Measurements from ENCODE around the gene LEFTY1. TPM values are rescaled to one million over a fixed set of nuclear protein-coding genes. Genes with fewer than 3 reads are reported as not detected.

LEFTY1 gene
- total and polyA plus RNA-seq, 2 donors (not counting 1 experiment from before 2014, with no cell fraction given): 0.07 TPM; not detected in 1

DNA sequence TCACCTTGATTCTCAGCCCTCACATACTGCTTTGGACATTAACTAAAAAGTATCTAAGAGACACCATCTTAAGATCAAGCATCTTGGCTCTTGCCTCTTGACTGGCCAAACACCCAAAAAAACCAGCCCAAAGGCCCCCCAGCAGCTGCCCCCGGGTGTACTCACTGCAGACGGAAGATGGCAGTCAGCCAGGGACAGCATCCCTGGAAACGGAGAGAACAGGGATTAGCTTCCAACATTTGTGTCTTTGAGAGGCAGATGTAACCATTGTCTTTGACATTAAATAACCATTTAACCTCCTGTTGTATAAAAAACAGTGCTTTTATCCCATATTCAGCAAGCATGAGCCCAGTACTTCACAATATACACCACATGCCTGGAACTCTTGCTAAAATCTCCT lies 18.0 kb downstream of the LEFTY1 start:
- Histone ChIP-seq H3K79me2 (ENCODE audit: control insufficient read depth, insufficient read depth, low read length) (peaks cover 13% of the 10 kb centered on the region), H4K20me1 (ENCODE audit: control insufficient read depth, insufficient read depth, low read length, poor library complexity, severe bottlenecking) (peaks cover 44% of the 10 kb centered on the region), H3K4me1 (ENCODE audit: control insufficient read depth in 2 of 2, insufficient read depth in 2 of 2, low read length in 2 of 2) (peaks cover 8 to 12% of the 10 kb centered on the region in 2 donors), H3K4me2 (replicated peaks; ENCODE audit: low read depth, low read length, poor library complexity, severe bottlenecking) (no peak overlapping the region), H3K4me3 (ENCODE audit: control extremely low read depth in 1 of 5, extremely low read depth in 1 of 5, insufficient read depth in 1 of 5, low read depth in 2 of 5, low read length in 4 of 5) (no peak overlapping the region), H3K27me3 (replicated peaks in 1 of 4; ENCODE audit: control extremely low read depth in 1 of 4, control insufficient read depth in 3 of 4, insufficient read depth in 4 of 4, low read length in 3 of 4) (no peaks in the 10 kb centered on the region), H3K36me3 (replicated peaks in 1 of 2; ENCODE audit: control extremely low read depth in 1 of 2, control insufficient read depth in 1 of 2, extremely low read depth in 1 of 2, insufficient read depth in 2 of 2, low read length in 1 of 2) (peaks cover 1 to 83% of the 10 kb centered on the region in 2 experiments), H3K9me3 (ENCODE audit: control extremely low read depth in 1 of 3, control insufficient read depth in 2 of 3, insufficient read depth in 1 of 3, low read length in 2 of 3) (no peaks in the 10 kb centered on the region), H3K9ac (ENCODE audit: low read length) (no peak overlapping the region), H2AFZ (ENCODE audit: insufficient read depth, low read depth, low read length, poor library complexity, severe bottlenecking) (no peak overlapping the region), H3K27ac (ENCODE audit: low read length in 2 of 2) (no peak overlapping the region)
- no peak for ATAC-seq (ENCODE audit: low read depth)
- H3K27ac Mint-ChIP-seq: no peak overlapping the region
- POLR2A ChIA-PET: no interaction called here
- TF ChIP-seq EZH2 (IDR thresholded peaks at IDR 0.05; ENCODE audit: borderline replicate concordance, insufficient read depth, low read depth, low read length, poor library complexity, severe bottlenecking) (no peak), CTCF (IDR thresholded peaks at IDR 0.05) (no peak)
- CTCF ChIA-PET: interaction anchor here (0.7 to 1.6 kb wide), 5 partner anchors 11 to 91 kb away, joined by 3 to 5 read pairs (median 4); partner anchors contain the start of gene TMEM63A
- no peak for DNase-seq
- peaks cover 11% of the 10 kb centered on the region for H3K4me1 Mint-ChIP-seq
- intact Hi-C loops (cut with micrococcal nuclease): no loop called here
- no peak overlapping the region for H3K4me3 Mint-ChIP-seq
- 100% methylated on average over 3 of the region's 3 CpGs for WGBS (ENCODE audit: insufficient coverage)
- no peaks in the 10 kb centered on the region for H3K27me3 Mint-ChIP-seq
- H3K9me3 Mint-ChIP-seq (ENCODE audit: insufficient read depth): no peaks in the 10 kb centered on the region

DNA sequence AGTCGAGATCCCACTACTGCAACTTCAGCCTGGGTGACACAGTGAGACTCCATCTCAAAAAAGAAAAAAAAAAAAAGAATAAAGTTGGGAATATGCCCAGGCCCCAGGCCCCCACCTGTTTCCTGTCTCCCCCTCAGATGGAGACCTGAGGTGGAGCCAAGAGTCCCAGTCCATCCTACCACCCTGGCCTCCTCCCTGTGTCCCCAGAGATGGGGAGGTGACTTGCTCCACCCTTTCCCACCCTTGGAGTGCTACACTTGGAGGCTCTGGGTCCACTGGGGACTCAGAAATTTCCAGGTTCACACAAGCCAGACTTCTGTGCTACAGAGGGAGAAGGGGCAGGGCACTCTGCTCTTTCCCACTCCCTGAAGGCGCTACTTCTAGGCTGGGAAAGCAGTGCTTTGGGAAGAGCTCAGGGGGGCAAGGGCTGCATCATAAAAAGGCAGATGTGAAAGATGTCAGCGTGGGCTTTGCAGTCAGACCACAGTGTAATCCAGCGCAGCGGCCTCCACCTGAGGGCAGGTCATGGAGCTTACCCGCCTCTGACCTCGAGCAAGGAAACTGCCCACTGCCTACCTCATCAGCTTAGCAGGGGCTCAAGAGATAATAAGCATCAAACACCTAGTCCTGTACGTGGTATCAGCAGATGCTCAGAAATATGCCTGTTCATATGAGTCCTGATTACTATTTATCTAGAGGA lies 20.2 kb downstream of the LEFTY1 start:
- H3K9me3 ChIP-seq (ENCODE audit: control extremely low read depth in 1 of 3, control insufficient read depth in 2 of 3, insufficient read depth in 1 of 3, low read length in 2 of 3): no peaks in the 10 kb centered on the region
- H2AFZ ChIP-seq (ENCODE audit: insufficient read depth, low read depth, low read length, poor library complexity, severe bottlenecking): no peak overlapping the region
- peaks cover 10 to 17% of the 10 kb centered on the region in 2 donors for H3K4me1 ChIP-seq (ENCODE audit: control insufficient read depth in 2 of 2, insufficient read depth in 2 of 2, low read length in 2 of 2)
- H3K9ac ChIP-seq (ENCODE audit: low read length): no peak overlapping the region
- H3K36me3 ChIP-seq (replicated peaks in 1 of 2; ENCODE audit: control extremely low read depth in 1 of 2, control insufficient read depth in 1 of 2, extremely low read depth in 1 of 2, insufficient read depth in 2 of 2, low read length in 1 of 2): peaks cover 1 to 86% of the 10 kb centered on the region in 2 experiments
- H3K4me2 ChIP-seq (replicated peaks; ENCODE audit: low read depth, low read length, poor library complexity, severe bottlenecking): no peak overlapping the region
- TF ChIP-seq EZH2 (IDR thresholded peaks at IDR 0.05; ENCODE audit: borderline replicate concordance, insufficient read depth, low read depth, low read length, poor library complexity, severe bottlenecking) (no peak), CTCF (IDR thresholded peaks at IDR 0.05) (no peak)
- Mint-ChIP-seq H3K4me3 (no peak overlapping the region), H3K27ac (no peak overlapping the region), H3K27me3 (no peaks in the 10 kb centered on the region), H3K9me3 (ENCODE audit: insufficient read depth) (no peaks in the 10 kb centered on the region), H3K4me1 (peaks cover 12% of the 10 kb centered on the region)
- no peaks in the 10 kb centered on the region for H3K79me2 ChIP-seq (ENCODE audit: control insufficient read depth, insufficient read depth, low read length)
- ChIA-PET POLR2A (no interaction called here), CTCF (no interaction called here)
- H3K27me3 ChIP-seq (replicated peaks in 1 of 4; ENCODE audit: control extremely low read depth in 1 of 4, control insufficient read depth in 3 of 4, insufficient read depth in 4 of 4, low read length in 3 of 4): no peaks in the 10 kb centered on the region
- no peak for DNase-seq
- H3K4me3 ChIP-seq (ENCODE audit: control extremely low read depth in 1 of 5, extremely low read depth in 1 of 5, insufficient read depth in 1 of 5, low read depth in 2 of 5, low read length in 4 of 5): no peak overlapping the region
- WGBS (ENCODE audit: insufficient coverage): 81% methylated on average over 7 of the region's 8 CpGs
- intact Hi-C loops (cut with micrococcal nuclease): no loop called here
- H3K27ac ChIP-seq (ENCODE audit: low read length in 2 of 2): no peak overlapping the region
- peaks cover 35% of the 10 kb centered on the region for H4K20me1 ChIP-seq (ENCODE audit: control insufficient read depth, insufficient read depth, low read length, poor library complexity, severe bottlenecking)
- no peak for ATAC-seq (ENCODE audit: low read depth)
